HCT116 (cell line): ENCODE results near the gene PITPNC1. TPM values are rescaled to one million over a fixed set of nuclear protein-coding genes. Genes with fewer than 3 reads are reported as not detected.

ENCODE experiments used
- ATAC-seq: fragments of 200-7000 bp; cut with Tn5 transposase; 2 replicates; pipeline ENCODE4 v1.9.1; 2020; ENCODE audit warnings: mild to moderate bottlenecking, moderate library complexity
- BruUV-seq: library from RNA; stranded (reverse); fragments of 400-500 nt; replicated peaks from 2 replicates; lab custom pipeline; 2021; lab: Mats Ljungman, UMichigan
- CTCF ChIA-PET: fragments of 300-600 bp; sonication (Branson Sonifier 250); formaldehyde crosslinking; loops from one replicate; lab custom pipeline; 2021; ENCODE audit warnings: antibody characterized with exemption; lab: Charles Lee
- POLR2A ChIA-PET: fragments of 300-600, 350-600 bp; sonication (Branson Sonifier 250); formaldehyde crosslinking; loops from one replicate; lab custom pipeline; 2021; ENCODE audit warnings: antibody characterized with exemption; lab: Charles Lee
- RAD21 ChIA-PET, 2 experiments: fragments of 300-600 bp; sonication (Branson Sonifier 250); formaldehyde crosslinking; loops; one replicate each; lab custom pipeline; 2023; ENCODE audit warnings: low total read pairs in 2 of 2; ENCODE audit not compliant: uncharacterized antibody in 2 of 2, unreplicated experiment in 2 of 2, low non-redundant PET in 1 of 2; lab: Charles Lee
- DNase-seq: peaks from one replicate; pipeline ENCODE4 v3.0.0-alpha.2; 2010; ENCODE audit warnings: low read depth, low spot score
- H2AFZ ChIP-seq: fragments of 200-600 bp; shearing (Covaris generic), sonication (generic); 2 replicates; pipeline ENCODE4 v1.6.1; 2017; ENCODE audit warnings: low read depth, mixed run types, mixed read lengths, antibody characterized with exemption, low read length; ENCODE audit not compliant: poor library complexity, severe bottlenecking
- H3K27ac ChIP-seq: 2 replicates; pipeline ENCODE4 v1.5.1; 2012; ENCODE audit warnings: low read depth, low read length
- H3K27me3 ChIP-seq: fragments of 200-600 bp; sonication (generic); 2 replicates; pipeline ENCODE4 v1.6.1; 2016; ENCODE audit warnings: mixed run types, low read length, mixed read lengths; ENCODE audit not compliant: insufficient read depth
- H3K36me3 ChIP-seq, 2 experiments: fragments of 200-500 bp in 1 of 2; fragments of 200-600 bp in 1 of 2; sonication (Bioruptor generic) in 1 of 2; sonication (generic) in 1 of 2; 2 replicates each; pipeline versions ENCODE4 v1.5.1 to v1.6.1; 2014 to 2016; ENCODE audit warnings: low read length in 2 of 2, inconsistent platforms in 1 of 2, mixed read lengths in 1 of 2, mixed run types in 1 of 2; ENCODE audit not compliant: insufficient read depth in 2 of 2, control insufficient read depth in 1 of 2
- H3K4me1 ChIP-seq, 2 experiments: fragments of 200-600 bp in 1 of 2; sonication (generic) in 1 of 2; 2 replicates each; pipeline versions ENCODE4 v1.5.1 to v1.6.1; 2012 to 2017; ENCODE audit warnings: low read length in 2 of 2, inconsistent platforms in 1 of 2, mild to moderate bottlenecking in 1 of 2, mixed read lengths in 1 of 2, mixed run types in 1 of 2, moderate library complexity in 1 of 2; ENCODE audit not compliant: insufficient read depth in 2 of 2, control insufficient read depth in 1 of 2
- H3K4me2 ChIP-seq: fragments of 200-600 bp; sonication (generic); 2 replicates; pipeline ENCODE4 v1.6.1; 2017; ENCODE audit warnings: mixed run types, low read length, mixed read lengths
- H3K4me3 ChIP-seq, 2 experiments: fragments of 200-600 bp in 1 of 2; sonication (generic) in 1 of 2; replicated peaks in 1 of 2; 2 replicates each; pipeline ENCODE4 v1.5.1; 2011 to 2016; ENCODE audit warnings: low read length in 2 of 2, control low read depth in 1 of 2, low read depth in 1 of 2, mild to moderate bottlenecking in 1 of 2, mixed read lengths in 1 of 2, mixed run types in 1 of 2
- H3K79me2 ChIP-seq: fragments of 200-600 bp; sonication (generic); 2 replicates; pipeline ENCODE4 v1.6.1; 2017; ENCODE audit warnings: mild to moderate bottlenecking, mixed run types, low read length, moderate library complexity, mixed read lengths; ENCODE audit not compliant: insufficient read depth
- H3K9ac ChIP-seq: fragments of 200-600 bp; sonication (generic); 2 replicates; pipeline ENCODE4 v1.6.1; 2016; ENCODE audit warnings: low read length, mixed read lengths
- H3K9me2 ChIP-seq: fragments of 200-600 bp; sonication (generic), shearing (Covaris generic); 2 replicates; pipeline ENCODE4 v1.6.1; 2017; ENCODE audit warnings: mixed run types, mild to moderate bottlenecking, moderate library complexity; ENCODE audit not compliant: insufficient read depth
- H3K9me3 ChIP-seq, 2 experiments: fragments of 200-500 bp in 1 of 2; fragments of 200-600 bp in 1 of 2; sonication (Bioruptor generic) in 1 of 2; sonication (generic) in 1 of 2; 2 replicates each; pipeline ENCODE4 v1.6.1; 2014 to 2017; ENCODE audit warnings: low read length in 2 of 2, mixed read lengths in 2 of 2, inconsistent platforms in 1 of 2, low read depth in 1 of 2, mild to moderate bottlenecking in 1 of 2, mixed run types in 1 of 2, moderate library complexity in 1 of 2; ENCODE audit not compliant: control insufficient read depth in 1 of 2, insufficient read depth in 1 of 2
- H4K20me1 ChIP-seq: fragments of 200-600 bp; sonication (generic), shearing (Covaris generic); 2 replicates; pipeline ENCODE4 v1.6.1; 2017; ENCODE audit warnings: mixed run types, mild to moderate bottlenecking, moderate library complexity; ENCODE audit not compliant: insufficient read depth
- CBX3 ChIP-seq: IDR thresholded peaks from 2 replicates; pipeline ENCODE4 v1.6.1; 2012; ENCODE audit warnings: low read depth
- CEBPB ChIP-seq: IDR thresholded peaks from 2 replicates; pipeline ENCODE4 v1.6.1; 2012; ENCODE audit warnings: low read depth
- CTCF ChIP-seq, 3 experiments: fragments of 200-600 bp in 1 of 3; sonication (generic) in 1 of 3; IDR thresholded peaks in 2 of 3; conservative IDR thresholded peaks in 1 of 3; 2 replicates each; pipeline ENCODE4 v1.5.1; 2012 to 2017; ENCODE audit warnings: low read depth in 2 of 3, low read length in 2 of 3, antibody characterized with exemption in 1 of 3, borderline replicate concordance in 1 of 3, control low read depth in 1 of 3, mild to moderate bottlenecking in 1 of 3, mixed read lengths in 1 of 3, mixed run types in 1 of 3, moderate library complexity in 1 of 3; ENCODE audit not compliant: insufficient read depth in 1 of 3
- EGR1 ChIP-seq: IDR thresholded peaks from 2 replicates; pipeline ENCODE4 v1.6.1; 2012; ENCODE audit warnings: low read depth
- EZH2 ChIP-seq: fragments of 200-600 bp; sonication (generic); IDR thresholded peaks from 2 replicates; pipeline ENCODE4 v1.6.1; 2017; ENCODE audit warnings: antibody characterized with exemption, mixed run types
- FOSL1 ChIP-seq: IDR thresholded peaks from 2 replicates; pipeline ENCODE4 v1.6.1; 2012; ENCODE audit warnings: low read depth
- JUND ChIP-seq: IDR thresholded peaks from 2 replicates; pipeline ENCODE4 v1.6.1; 2012
- MAX ChIP-seq: IDR thresholded peaks from 2 replicates; pipeline ENCODE4 v1.6.1; 2012
- POLR2AphosphoS5 ChIP-seq: IDR thresholded peaks from 2 replicates; pipeline ENCODE4 v1.6.1; 2011; ENCODE audit warnings: mild to moderate bottlenecking, low read depth, low read length, moderate library complexity
- RAD21 ChIP-seq: IDR thresholded peaks from 2 replicates; pipeline ENCODE4 v1.6.1; 2012; ENCODE audit warnings: low read depth, mild to moderate bottlenecking
- REST ChIP-seq: IDR thresholded peaks from 2 replicates; pipeline ENCODE4 v1.6.1; 2012; ENCODE audit warnings: low read depth
- SIN3A ChIP-seq: IDR thresholded peaks from 2 replicates; pipeline ENCODE4 v1.6.1; 2012; ENCODE audit warnings: low read depth
- SP1 ChIP-seq: IDR thresholded peaks from 2 replicates; pipeline ENCODE4 v1.6.1; 2012; ENCODE audit warnings: low read depth
- SRF ChIP-seq: IDR thresholded peaks from 2 replicates; pipeline ENCODE4 v1.6.1; 2012; ENCODE audit warnings: low read depth
- TCF7L2 ChIP-seq: IDR thresholded peaks from 2 replicates; pipeline ENCODE4 v1.7.0; 2011; ENCODE audit warnings: borderline replicate concordance, inconsistent platforms; ENCODE audit not compliant: insufficient read depth, insufficient read length; ENCODE audit errors: extremely low read depth
- YY1 ChIP-seq: IDR thresholded peaks from 2 replicates; pipeline ENCODE4 v1.6.1; 2011; ENCODE audit warnings: low read length, low read depth, moderate library complexity, mild to moderate bottlenecking; ENCODE audit not compliant: insufficient replicate concordance; ENCODE audit errors: extremely low read depth
- ZFX ChIP-seq: fragments of 450-650 bp; IDR thresholded peaks from 2 replicates; pipeline ENCODE4 v1.6.1; 2017
- ZNF274 ChIP-seq: fragments of 200-500 bp; sonication (Bioruptor generic); IDR thresholded peaks from 2 replicates; pipeline ENCODE4 v1.6.1; 2014; ENCODE audit warnings: mild to moderate bottlenecking, low read depth, low read length, inconsistent platforms
- intact Hi-C: fragments of 100-400 bp; cut with micrococcal nuclease; formaldehyde crosslinking; loops from 2 replicates; pipeline ENCODE4 v1.10.0; 2022
- total RNA-seq: library from RNA; stranded (reverse); gene quantifications from one replicate; pipeline ENCODE4 v1.2.1, GENCODE V29; 2021; ENCODE audit not compliant: unreplicated experiment

PITPNC1 gene
- total RNA-seq, 1 experiment from 2014 or later = 41.9 TPM

GRCh38 chr17:67708378-67708777 lies 331.3 kb downstream of the PITPNC1 start (continued):
- TF ChIP-seq REST (no peak), SRF (no peak), FOSL1 (no peak), MAX (no peak), CTCF (IDR thresholded peaks at IDR 0.05 in 2 of 3, conservative IDR thresholded peaks at IDR 0.05 in 1 of 3; ENCODE audit: borderline replicate concordance in 1 of 3, insufficient read depth in 1 of 3, low read depth in 2 of 3, low read length in 2 of 3) (no peak), RAD21 (no peak), POLR2AphosphoS5 (no peak)
- TF ChIP-seq, all 23 proteins: peak for 0

GRCh38 chr17:67711916-67712315 lies 334.8 kb downstream of the PITPNC1 start:
- RAD21 ChIA-PET = no interaction called here
- H3K4me2 ChIP-seq = no peak overlapping the region
- no peak overlapping the region for H3K4me3 ChIP-seq
- POLR2A ChIA-PET = no interaction called here
- H3K27ac ChIP-seq = no peak overlapping the region
- H3K9me2 ChIP-seq = no peaks in the 10 kb centered on the region
- H3K79me2 ChIP-seq = no peaks in the 10 kb centered on the region
- CTCF ChIA-PET = no interaction called here
- no peaks in the 10 kb centered on the region for H3K36me3 ChIP-seq
- H4K20me1 ChIP-seq = no peaks in the 10 kb centered on the region
- H3K9ac ChIP-seq = no peak overlapping the region
- H3K27me3 ChIP-seq = no peaks in the 10 kb centered on the region
- H2AFZ ChIP-seq = no peak overlapping the region
- no peaks in the 10 kb centered on the region for H3K9me3 ChIP-seq
- intact Hi-C loops = no loop called here
- DNase-seq = no peak
- H3K4me1 ChIP-seq = peaks cover 4 to 5% of the 10 kb centered on the region in 2 experiments; a peak in 3 of 4 replicates
- BruUV-seq = no TSS peak
- ATAC-seq = no peak
- no peak for TF ChIP-seq RAD21
- no peak for TF ChIP-seq SP1
- no peak for TF ChIP-seq TCF7L2
- no peak for TF ChIP-seq ZFX
- no peak for TF ChIP-seq EZH2
- TF ChIP-seq MAX = no peak
- no peak for TF ChIP-seq YY1
- TF ChIP-seq CEBPB = no peak
- no peak for TF ChIP-seq FOSL1
- TF ChIP-seq SIN3A = no peak
- no peak for TF ChIP-seq ZNF274
- no peak for TF ChIP-seq CBX3
- no peak for TF ChIP-seq CTCF (IDR thresholded peaks at IDR 0.05 in 2 of 3, conservative IDR thresholded peaks at IDR 0.05 in 1 of 3; ENCODE audit: borderline replicate concordance in 1 of 3, insufficient read depth in 1 of 3, low read depth in 2 of 3, low read length in 2 of 3)
- TF ChIP-seq JUND = no peak
- TF ChIP-seq EGR1 = no peak
